Kidney (tissue), 14 donors: Measurements from ENCODE around the gene CEP89. TPM values are rescaled to one million over a fixed set of nuclear protein-coding genes. Genes with fewer than 3 reads are reported as not detected.
"Not testable (repeated sequence)": the region's sequence is repeated elsewhere in the genome, so short reads cannot be mapped to it uniquely, and the experiment has no call there.

Experiments used
- DNase-seq, 5 donors: peaks; one replicate each; pipeline ENCODE4 v3.0.0-alpha.2; 2013 to 2020
- FAIRE-seq: peaks from 2 replicates; lab custom pipeline; 2012; peaks lifted over from hg19 to GRCh38; lab: Jason Lieb, UNC
- H3K27ac ChIP-seq, 2 donors: one replicate each; pipeline ENCODE4 v1.7.0; 2013; ENCODE audit warnings: low read depth in 2 of 2, low read length in 2 of 2, inconsistent platforms in 1 of 2
- H3K27me3 ChIP-seq: one replicate; pipeline ENCODE4 v1.7.1; 2013; ENCODE audit warnings: low read length, inconsistent platforms; ENCODE audit not compliant: control insufficient read depth, insufficient read depth
- H3K36me3 ChIP-seq, 3 donors: one replicate each; pipeline versions ENCODE4 v1.7.0 to v1.7.1; 2013; ENCODE audit warnings: low read length in 3 of 3, control low read depth in 1 of 3, inconsistent platforms in 1 of 3; ENCODE audit not compliant: insufficient read depth in 3 of 3, control insufficient read depth in 2 of 3
- H3K4me1 ChIP-seq, 3 donors: one replicate each; pipeline versions ENCODE4 v1.7.0 to v1.7.1; 2013; ENCODE audit warnings: low read length in 3 of 3, inconsistent platforms in 1 of 3, low read depth in 1 of 3; ENCODE audit not compliant: control insufficient read depth in 2 of 3, insufficient read depth in 2 of 3
- H3K4me3 ChIP-seq, 3 donors: one replicate each; pipeline versions ENCODE4 v1.7.0 to v1.8.1; 2013; ENCODE audit warnings: low read length in 3 of 3, control low read depth in 1 of 3, inconsistent platforms in 1 of 3
- H3K9ac ChIP-seq, 3 donors: one replicate each; pipeline versions ENCODE4 v1.7.0 to v1.7.1; 2013; ENCODE audit warnings: low read length in 3 of 3, control low read depth in 1 of 3, inconsistent platforms in 1 of 3
- H3K9me3 ChIP-seq, 3 donors: one replicate each; pipeline versions ENCODE4 v1.7.0 to v1.7.1; 2013; ENCODE audit warnings: low read length in 3 of 3, control low read depth in 1 of 3, inconsistent platforms in 1 of 3; ENCODE audit not compliant: control insufficient read depth in 2 of 3, insufficient read depth in 1 of 3
- intact Hi-C: fragments of 100-400 bp; cut with DNase I; formaldehyde crosslinking; loops from one replicate; pipeline ENCODE4 v1.11.1; 2022
- polyA plus RNA-seq: library from polyadenylated mRNA; stranded (reverse); fragments of 350-450 nt; fragmentation: Illumina TruSeq; extraction: RNeasy Lipid Tissue Mini Kit (QIAGEN cat#74804); gene quantifications from one replicate; pipeline ENCODE4 v1.2.3, GENCODE V29; 2014; ENCODE audit warnings: low read depth, low replicate concordance; ENCODE audit not compliant: insufficient read depth
- total RNA-seq: library from RNA; stranded (reverse); fragmentation: NEBNext Ultra II Directional; extraction: Animal tissue kit (Norgen Biotek cat#: 25700); gene quantifications from one replicate; pipeline ENCODE4 v1.2.1, GENCODE V29; 2021
- TF ChIP-seq, protein P1 (sequence below): IDR thresholded peaks from 3 replicates; pipeline ENCODE4 v1.5.1; 2012; ENCODE audit warnings: mild to moderate bottlenecking, moderate library complexity, borderline replicate concordance; ENCODE audit not compliant: insufficient read depth; ENCODE audit errors: extremely low read depth
- donor health status: control.
- donor health status: control.
- donor health status: control.
- donor health status: control.
- donor health status: control.
- donor health status: DM: yes; HTN: yes; CAD: no.
- donor health status: Normal renal cell carcinoma (clear cell type).

The CEP89 gene
- total and polyA plus RNA-seq, 2 donors from 2014 or later, result 12.4 to 24.0 TPM

DNA sequence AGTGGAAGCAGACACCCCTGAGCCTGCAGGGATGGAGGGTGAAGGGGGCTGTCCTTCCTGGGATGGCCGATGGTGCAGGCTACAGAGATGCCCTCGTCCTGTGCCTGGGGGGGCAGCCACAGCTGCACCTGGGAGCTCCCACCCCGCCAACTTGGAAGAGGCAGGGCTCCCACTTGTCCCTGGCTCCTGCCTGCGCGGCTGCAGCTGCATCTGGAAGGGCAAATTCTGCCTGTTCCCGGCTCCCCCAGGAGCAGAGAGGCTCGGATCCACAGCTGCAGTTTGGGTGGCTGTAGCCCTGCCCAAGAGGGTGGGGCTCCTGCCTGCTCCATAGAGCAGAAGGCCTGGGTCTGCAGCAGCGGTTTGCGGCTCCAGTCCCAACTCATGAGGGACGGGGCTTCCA lies 2.2 kb downstream of the CEP89 start:
- intact Hi-C loops, result no loop called here
- no peak overlapping the region for H3K9ac ChIP-seq

DNA sequence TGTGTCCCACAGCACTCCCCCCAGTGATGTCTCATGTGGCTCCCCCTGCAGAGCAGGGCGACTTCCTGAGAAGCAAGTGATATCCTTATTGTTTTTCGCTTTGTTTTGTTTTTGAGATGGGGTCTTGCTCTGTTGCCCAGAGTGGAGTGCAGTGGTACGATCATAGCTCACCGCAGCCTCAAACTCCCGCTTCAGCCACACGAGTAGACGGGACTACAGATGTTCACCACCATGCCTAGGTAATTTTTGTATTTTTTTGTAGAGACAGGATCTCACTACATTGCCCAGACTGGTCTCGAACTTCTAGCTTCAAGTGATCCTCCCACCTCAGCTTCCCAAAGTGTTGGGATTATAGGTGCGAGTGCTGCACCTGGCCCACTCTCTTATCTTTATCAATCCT lies 5.0 kb downstream of the CEP89 start:
- DNase-seq (no peak), FAIRE-seq (no peak)
- Histone ChIP-seq H3K4me3 (no peak overlapping the region), H3K27me3 (no peaks in the 10 kb centered on the region), H3K36me3 (peaks cover 0 to 11% (median 3%) of the 10 kb centered on the region in 3 donors), H3K9me3 (no peaks in the 10 kb centered on the region), H3K27ac (no peak overlapping the region), H3K9ac (no peak overlapping the region), H3K4me1 (peaks cover 0 to 5% (median 0%) of the 10 kb centered on the region in 3 donors)
- intact Hi-C loops, result no loop called here
- TF ChIP-seq, protein P1, sequence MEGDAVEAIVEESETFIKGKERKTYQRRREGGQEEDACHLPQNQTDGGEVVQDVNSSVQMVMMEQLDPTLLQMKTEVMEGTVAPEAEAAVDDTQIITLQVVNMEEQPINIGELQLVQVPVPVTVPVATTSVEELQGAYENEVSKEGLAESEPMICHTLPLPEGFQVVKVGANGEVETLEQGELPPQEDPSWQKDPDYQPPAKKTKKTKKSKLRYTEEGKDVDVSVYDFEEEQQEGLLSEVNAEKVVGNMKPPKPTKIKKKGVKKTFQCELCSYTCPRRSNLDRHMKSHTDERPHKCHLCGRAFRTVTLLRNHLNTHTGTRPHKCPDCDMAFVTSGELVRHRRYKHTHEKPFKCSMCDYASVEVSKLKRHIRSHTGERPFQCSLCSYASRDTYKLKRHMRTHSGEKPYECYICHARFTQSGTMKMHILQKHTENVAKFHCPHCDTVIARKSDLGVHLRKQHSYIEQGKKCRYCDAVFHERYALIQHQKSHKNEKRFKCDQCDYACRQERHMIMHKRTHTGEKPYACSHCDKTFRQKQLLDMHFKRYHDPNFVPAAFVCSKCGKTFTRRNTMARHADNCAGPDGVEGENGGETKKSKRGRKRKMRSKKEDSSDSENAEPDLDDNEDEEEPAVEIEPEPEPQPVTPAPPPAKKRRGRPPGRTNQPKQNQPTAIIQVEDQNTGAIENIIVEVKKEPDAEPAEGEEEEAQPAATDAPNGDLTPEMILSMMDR, result no peak

More for the DNA sequence above, 2.2 kb downstream of the CEP89 start:
- Histone ChIP-seq H3K4me1 (peaks cover 0 to 7% (median 0%) of the 10 kb centered on the region in 3 donors), H3K27me3 (no peaks in the 10 kb centered on the region), H3K9me3 (no peaks in the 10 kb centered on the region), H3K27ac (no peak overlapping the region), H3K4me3 (no peak overlapping the region), H3K36me3 (peaks cover 0 to 4% (median 0%) of the 10 kb centered on the region in 3 donors)
- no peak for FAIRE-seq
- DNase-seq, result peak in 1 of 5 donors; percentile 65
- TF ChIP-seq, protein P1, result no peak

GRCh38 chr19:32945260-32945659 lies 26.5 kb downstream of the CEP89 start:
- TF ChIP-seq, protein P1, result no peak
- no peak overlapping the region for H3K4me3 ChIP-seq
- H3K36me3 ChIP-seq, result peaks cover 6 to 9% (median 8%) of the 10 kb centered on the region in 3 donors
- no peaks in the 10 kb centered on the region for H3K9me3 ChIP-seq
- intact Hi-C loops, result no loop called here
- DNase-seq, result no peak
- H3K9ac ChIP-seq, result no peak overlapping the region
- no peak overlapping the region for H3K27ac ChIP-seq
- H3K27me3 ChIP-seq, result no peaks in the 10 kb centered on the region
- H3K4me1 ChIP-seq, result no peaks in the 10 kb centered on the region
- no peak for FAIRE-seq

DNA sequence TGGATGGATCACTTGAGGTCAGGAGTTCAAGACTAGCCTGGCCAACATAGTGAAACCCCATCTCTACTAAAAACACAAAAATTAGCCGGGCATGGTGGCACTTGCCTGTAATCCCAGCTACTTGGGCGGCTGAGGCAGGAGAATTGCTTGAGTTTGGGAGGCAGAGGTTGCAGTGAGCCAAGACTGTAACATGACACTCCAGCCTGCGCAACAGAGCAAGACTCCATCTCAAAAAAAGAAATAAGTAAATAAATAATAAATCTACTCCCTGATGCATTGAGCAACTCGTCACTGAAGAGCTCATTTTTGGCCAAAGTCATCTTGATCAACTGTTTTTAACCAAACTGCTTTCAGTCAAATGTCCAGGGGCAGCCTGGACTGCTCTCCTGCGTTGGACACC lies 30.5 kb downstream of the CEP89 start:
- intact Hi-C loops, H3K27me3 ChIP-seq, H3K4me1 ChIP-seq, H3K9me3 ChIP-seq, H3K9ac ChIP-seq, H3K36me3 ChIP-seq, H3K4me3 ChIP-seq, FAIRE-seq, H3K27ac ChIP-seq: not testable (repeated sequence)
- peak in 4 of 5 donors; percentile 42 to 64 (median 52) for DNase-seq
